GM19035 (cell line): Measurements from ENCODE around the gene PRKAR1A.
"Not testable (repeated sequence)": the region's sequence is repeated elsewhere in the genome, so short reads cannot be mapped to it uniquely, and the experiment has no call there.

Experiments used
- ATAC-seq: cut with Tn5 transposase; IDR thresholded peaks from one replicate; pipeline ENCODE4 v1.9.1; 2021; ENCODE audit not compliant: unreplicated experiment

Gene PRKAR1A

GRCh38 chr17:68577497-68577821, 65.2 kb downstream of the PRKAR1A start:
- no peak for ATAC-seq

- ATAC-seq: no peak
Observed at GRCh38 chr17:68578236-68578635, 66.0 kb downstream of the PRKAR1A start.

DNA sequence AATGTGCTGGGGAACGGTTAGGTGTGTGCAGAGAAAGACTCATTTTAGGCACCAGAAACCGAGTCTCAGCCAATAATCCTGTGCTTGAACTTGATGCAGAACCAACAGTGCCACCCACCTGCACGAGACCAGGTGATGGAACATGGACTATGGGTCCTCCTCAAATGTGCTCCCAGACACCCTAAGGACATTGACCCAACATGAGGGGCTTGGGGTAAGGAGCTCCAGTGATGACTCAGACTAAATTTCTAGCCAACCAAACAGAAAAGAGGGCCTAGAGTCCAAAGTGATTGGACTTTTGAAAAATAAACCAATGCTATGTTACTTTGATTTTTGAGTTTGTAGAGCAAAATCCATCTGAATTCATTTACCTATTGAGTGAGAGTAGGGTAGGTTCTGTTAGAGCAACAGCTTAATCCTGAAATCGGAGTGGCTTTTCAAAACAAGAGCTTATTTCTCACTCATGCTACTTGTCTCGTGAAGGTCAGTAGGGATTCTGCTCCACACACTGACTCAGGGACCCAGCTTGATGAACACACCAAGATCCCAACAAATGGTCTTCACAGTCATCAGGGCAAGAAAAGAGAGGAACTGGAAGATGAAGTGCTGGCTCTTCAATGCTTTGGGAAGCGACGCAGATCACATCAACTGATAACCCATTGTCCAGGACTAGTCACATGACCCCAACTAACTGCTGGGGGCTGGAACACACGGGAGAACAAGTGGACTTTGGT, 67.1 kb downstream of the PRKAR1A start:
- no peak for ATAC-seq

- no peak for ATAC-seq
Observed at GRCh38 chr17:68580236-68580770, 68.1 kb downstream of the PRKAR1A start.

DNA sequence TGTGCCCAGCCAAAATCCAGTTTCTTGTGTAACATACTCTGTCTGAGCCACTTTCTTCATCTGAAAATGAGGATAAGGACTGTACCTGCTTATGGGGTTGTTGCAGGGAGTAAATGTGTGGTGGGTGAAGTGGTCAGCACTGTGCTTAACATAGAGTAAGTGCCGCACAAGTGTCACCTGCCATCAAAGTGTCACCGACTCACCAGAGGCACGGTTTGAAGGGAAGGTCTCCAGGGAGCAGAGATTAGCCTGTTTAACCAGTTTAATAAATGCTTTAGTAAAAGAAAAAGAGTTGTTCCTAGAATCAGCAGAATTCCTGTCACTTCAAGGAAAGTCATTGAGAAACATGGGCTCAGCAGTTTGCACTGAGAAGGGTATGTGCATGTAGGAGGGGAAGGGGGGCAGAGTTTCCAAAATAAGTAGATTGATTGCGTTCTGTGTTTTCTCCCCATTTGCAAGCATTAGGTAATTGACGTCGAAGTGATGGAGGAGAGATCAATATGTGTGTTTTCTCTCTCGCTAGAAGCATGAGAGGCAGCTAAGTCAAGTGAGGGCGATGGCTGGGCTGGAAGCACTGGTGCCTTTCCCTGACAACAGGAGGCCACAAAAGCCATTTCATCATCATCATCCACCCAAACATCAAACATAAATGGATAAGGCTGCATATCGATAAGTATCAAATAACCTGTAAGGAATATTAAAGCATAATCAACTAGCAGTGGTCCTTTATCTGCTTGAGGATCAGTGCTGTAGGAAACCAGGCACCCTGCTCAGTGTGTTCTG, 69.8 kb downstream of the PRKAR1A start:
- no peak for ATAC-seq

DNA sequence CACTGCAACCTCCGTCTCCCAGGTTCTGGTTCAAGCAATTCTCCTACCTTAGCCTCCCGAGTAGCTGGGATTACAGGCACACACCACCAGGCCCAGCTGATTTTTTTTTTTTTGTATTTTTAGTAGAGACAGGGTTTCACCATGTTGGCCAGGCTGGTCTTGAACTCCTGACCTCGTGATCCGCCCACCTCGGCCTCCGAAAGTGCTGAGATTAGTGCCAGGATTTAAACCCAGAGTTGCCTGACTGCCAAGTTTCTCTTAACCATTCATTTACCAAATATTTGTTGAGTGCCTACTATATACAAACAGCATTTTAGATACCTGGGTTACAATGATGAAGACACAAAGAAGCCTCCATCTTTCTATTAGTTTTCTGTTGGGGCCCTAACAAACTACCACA, 70.6 kb downstream of the PRKAR1A start:
- not testable (repeated sequence) for ATAC-seq

- no peak for ATAC-seq
Observed at GRCh38 chr17:68584581-68585303, 72.5 kb downstream of the PRKAR1A start.

DNA sequence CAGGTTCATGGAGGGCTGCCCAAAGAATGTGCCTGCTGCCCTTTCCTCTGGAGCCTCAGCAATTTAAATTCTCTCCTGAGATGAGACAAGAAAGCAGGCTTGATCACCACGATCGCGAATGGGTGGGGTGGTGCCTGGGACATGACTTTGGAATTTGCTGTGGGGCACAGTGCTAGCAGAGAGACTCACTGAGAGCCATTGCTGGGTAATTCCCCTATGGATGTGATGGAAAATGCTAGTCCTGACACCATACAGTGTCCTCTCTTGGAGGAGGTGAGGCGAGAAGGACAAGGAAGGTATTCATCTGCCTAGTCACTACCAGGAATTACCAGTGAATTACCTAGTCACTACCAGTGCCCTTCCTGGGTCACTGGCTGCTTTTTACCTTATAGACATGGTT, 73.4 kb downstream of the PRKAR1A start:
- ATAC-seq: no peak

DNA sequence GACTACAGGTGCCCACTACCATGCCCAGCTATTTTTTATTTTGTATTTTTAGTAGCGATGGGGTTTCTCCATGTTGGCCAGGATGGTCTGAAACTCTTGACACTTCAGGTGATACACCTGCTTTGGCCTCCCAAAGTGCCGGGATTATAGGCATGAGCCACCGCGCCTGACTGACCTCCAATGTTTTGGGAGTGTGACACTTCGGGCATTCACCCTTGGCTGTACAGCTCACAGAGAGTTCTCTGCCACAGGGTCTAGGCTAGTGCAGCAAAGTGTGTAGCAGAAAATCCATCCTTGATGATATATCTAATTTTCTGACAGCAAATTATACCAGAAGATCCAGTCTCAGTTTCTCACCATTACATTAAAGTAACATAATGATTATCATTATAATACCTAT, 74.8 kb downstream of the PRKAR1A start:
- no peak for ATAC-seq

GRCh38 chr17:68587847-68588246, 75.6 kb downstream of the PRKAR1A start:
- no peak for ATAC-seq

- ATAC-seq: no peak
Observed at GRCh38 chr17:68588362-68588761, 76.1 kb downstream of the PRKAR1A start.

DNA sequence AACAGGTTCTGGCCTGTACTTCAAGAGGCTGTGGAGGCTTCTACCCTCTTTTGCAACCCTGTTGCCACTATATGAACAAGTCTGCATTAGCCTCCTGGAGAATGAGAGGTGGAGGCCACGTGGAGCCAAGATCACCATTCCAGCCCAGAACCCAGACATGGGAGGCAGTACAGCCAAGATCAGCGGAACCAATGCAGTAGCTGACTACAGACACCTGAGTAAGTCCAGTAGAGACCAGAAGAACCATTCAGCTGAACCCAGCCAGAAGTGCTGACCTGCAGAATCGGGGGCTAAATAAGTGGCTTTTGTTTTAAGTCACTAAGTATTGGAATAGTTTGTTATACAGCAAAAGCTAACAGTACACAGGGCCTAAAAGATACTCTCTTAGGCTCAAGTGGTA, 76.9 kb downstream of the PRKAR1A start:
- ATAC-seq: no peak

DNA sequence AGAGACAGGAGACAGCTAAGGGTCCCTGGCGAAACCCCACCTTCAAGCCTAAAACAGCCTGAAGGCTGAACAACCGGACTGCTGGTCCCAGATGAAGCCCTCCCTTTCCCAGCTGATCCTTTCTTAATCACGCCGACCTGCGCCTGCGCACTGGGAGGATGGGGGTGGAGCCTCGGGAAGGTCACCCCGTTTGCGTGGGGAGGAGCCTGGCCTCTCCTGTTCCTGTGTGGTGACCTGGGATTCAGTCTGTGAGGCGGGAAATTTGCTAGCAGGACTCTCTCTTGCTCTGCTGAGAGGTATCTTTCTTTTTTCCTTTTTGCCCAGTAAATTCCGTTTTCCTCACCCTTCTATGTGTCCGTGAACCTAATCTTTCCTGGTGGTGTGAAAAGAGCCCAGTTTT, 79.4 kb downstream of the PRKAR1A start:
- ATAC-seq: no peak

GRCh38 chr17:68592009-68592408, 79.8 kb downstream of the PRKAR1A start:
- ATAC-seq: no peak

DNA sequence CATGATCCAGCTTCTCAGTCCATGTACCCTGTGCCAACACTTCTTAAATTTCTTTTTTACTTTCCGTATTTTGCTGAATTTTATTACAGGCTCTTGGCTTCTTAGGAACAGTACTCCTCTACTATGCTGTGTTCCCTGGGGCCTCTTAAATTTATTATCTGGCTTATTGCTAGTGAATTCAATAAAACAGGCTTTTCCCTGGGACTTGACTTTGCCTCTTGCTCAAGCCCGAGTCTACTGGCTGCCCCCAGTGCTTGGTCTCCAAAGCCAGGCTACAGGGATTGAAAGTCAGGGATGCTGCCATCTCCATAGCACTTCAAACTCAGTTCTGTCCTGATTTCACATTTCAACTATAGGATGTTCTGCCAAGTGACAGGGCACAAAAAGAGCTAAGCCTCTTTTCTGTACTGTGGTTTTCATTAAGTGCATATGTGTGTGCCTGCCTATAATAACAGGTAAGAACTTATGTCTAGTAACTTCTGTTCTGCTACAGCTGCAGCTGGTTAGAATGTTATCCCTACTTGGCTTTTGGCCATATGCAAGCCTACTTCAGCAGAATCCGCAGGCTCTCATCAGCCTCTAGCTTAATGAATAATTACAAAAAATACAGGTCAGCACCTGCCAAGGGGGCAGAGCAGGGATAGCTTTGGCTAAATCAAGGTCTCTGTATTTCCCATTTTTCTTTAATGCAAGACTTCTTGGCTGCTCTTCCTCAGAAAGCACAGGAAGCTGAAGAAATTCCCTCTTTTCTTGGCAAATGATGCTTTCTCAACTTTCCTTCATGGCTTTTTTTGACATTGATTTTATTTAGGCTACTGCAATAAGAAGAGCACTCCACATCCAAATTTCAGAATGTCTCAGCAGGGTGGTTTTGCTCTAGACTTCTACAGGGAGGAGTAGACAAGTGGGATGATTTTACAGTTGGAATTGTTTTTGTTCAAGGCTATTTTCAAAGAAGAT, 80.7 kb downstream of the PRKAR1A start:
- ATAC-seq: no peak

GRCh38 chr17:68594552-68594951, 82.3 kb downstream of the PRKAR1A start:
- ATAC-seq: no peak

DNA sequence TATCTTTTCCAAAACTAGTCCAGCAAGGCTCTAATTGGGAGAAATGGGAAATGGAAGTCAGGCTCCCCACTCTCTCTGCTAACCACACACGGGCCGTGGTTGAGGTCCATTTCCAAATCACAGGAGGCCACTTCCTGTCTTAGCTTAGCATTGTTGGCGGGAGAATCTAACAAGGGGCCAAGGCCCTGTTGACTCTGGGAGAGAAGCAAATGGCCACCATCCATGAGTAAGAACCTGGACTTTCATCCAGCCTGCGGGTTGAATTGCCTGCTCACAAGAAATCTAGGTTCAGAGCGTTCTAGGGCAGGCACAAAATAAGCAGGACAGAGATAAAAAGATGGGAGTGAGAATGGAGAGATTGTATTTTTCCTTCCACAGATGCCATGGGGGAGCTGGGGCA, 83.3 kb downstream of the PRKAR1A start:
- no peak for ATAC-seq

GRCh38 chr17:68595986-68596385, 83.8 kb downstream of the PRKAR1A start:
- no peak for ATAC-seq

DNA sequence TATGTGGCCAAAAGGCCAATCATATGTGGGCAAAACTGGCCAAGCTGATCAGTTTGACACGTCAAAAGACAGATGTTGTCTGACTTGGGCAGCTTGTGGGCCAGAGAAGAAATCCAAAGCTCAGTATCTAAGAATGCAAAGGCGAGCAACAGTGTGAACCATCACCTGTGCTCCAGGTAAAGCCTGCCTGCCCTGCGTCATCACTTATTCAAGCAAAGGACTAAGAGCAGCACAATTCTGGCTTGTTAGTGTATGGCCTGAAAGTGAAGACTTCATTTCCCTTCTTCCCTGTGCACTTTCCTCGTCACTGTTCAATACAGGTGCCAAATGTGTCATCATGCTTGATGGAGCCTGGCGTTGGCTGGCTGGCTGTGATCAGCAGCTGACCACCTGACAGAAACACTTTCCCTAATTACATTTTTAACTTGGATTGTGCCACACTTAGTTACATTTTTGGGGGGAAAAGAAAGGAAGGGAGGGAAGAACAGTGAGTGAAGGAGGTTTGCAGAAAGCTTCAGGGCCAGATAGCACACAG, 84.2 kb downstream of the PRKAR1A start:
- ATAC-seq: no peak

- no peak for ATAC-seq
Observed at GRCh38 chr17:68598074-68598473, 85.8 kb downstream of the PRKAR1A start.
